Loucy (cell line): ENCODE results near the gene VSTM1.

Source experiments
- H2AFZ ChIP-seq: fragments of 200-600 bp; sonication (generic); 2 replicates; pipeline ENCODE4 v1.6.0; 2016; ENCODE audit warnings: antibody characterized with exemption, mild to moderate bottlenecking, low read length, moderate library complexity
- H3F3A ChIP-seq: fragments of 200-600 bp; 2 replicates; pipeline ENCODE4 v1.6.0; 2016; ENCODE audit warnings: antibody characterized with exemption, low read depth, mild to moderate bottlenecking
- H3K27me3 ChIP-seq: fragments of 200-600 bp; sonication (generic); 2 replicates; pipeline ENCODE4 v1.6.1; 2014; ENCODE audit warnings: low read length, mild to moderate bottlenecking; ENCODE audit not compliant: insufficient read depth, poor library complexity, severe bottlenecking
- H3K36me3 ChIP-seq: fragments of 200-600 bp; sonication (generic); 2 replicates; pipeline ENCODE4 v1.6.1; 2016; ENCODE audit warnings: low read length; ENCODE audit not compliant: insufficient read depth
- H3K4me1 ChIP-seq: fragments of 200-600 bp; sonication (generic); 2 replicates; pipeline ENCODE4 v1.5.1; 2014; ENCODE audit warnings: low read length, mild to moderate bottlenecking; ENCODE audit not compliant: insufficient read depth, poor library complexity, severe bottlenecking
- H3K4me2 ChIP-seq: fragments of 200-600 bp; sonication (generic); 2 replicates; pipeline ENCODE4 v1.6.0; 2014; ENCODE audit warnings: antibody characterized with exemption, low read length, low read depth, mild to moderate bottlenecking; ENCODE audit not compliant: poor library complexity, severe bottlenecking
- H3K4me3 ChIP-seq: fragments of 200-600 bp; sonication (generic); 2 replicates; pipeline ENCODE4 v1.5.1; 2014; ENCODE audit warnings: low read length, mild to moderate bottlenecking, mixed read lengths; ENCODE audit not compliant: poor library complexity, severe bottlenecking
- H3K79me2 ChIP-seq: fragments of 200-600 bp; sonication (generic); 2 replicates; pipeline ENCODE4 v1.6.1; 2014; ENCODE audit warnings: low read length; ENCODE audit not compliant: insufficient read depth
- H3K9ac ChIP-seq: fragments of 200-600 bp; sonication (generic); 2 replicates; pipeline ENCODE4 v1.6.0; 2014; ENCODE audit warnings: mild to moderate bottlenecking, low read depth, low read length, moderate library complexity; ENCODE audit not compliant: poor library complexity, severe bottlenecking
- H3K9me2 ChIP-seq: fragments of 200-600 bp; sonication (generic); replicated peaks from 2 replicates; pipeline ENCODE4 v1.6.1; 2016; ENCODE audit warnings: low read depth, low read length, mixed read lengths
- H3K9me3 ChIP-seq: fragments of 200-600 bp; sonication (generic); 2 replicates; pipeline ENCODE4 v1.6.1; 2014; ENCODE audit warnings: mild to moderate bottlenecking, antibody characterized with exemption, low read length, low read depth; ENCODE audit not compliant: insufficient read depth
- H4K20me1 ChIP-seq: fragments of 200-600 bp; sonication (generic); 2 replicates; pipeline ENCODE4 v1.6.0; 2014; ENCODE audit warnings: antibody characterized with exemption, low read length, mild to moderate bottlenecking; ENCODE audit not compliant: insufficient read depth, poor library complexity, severe bottlenecking
- EZH2phosphoT487 ChIP-seq: fragments of 200-600 bp; IDR thresholded peaks from 2 replicates; pipeline ENCODE4 v1.6.1; 2018; ENCODE audit warnings: antibody characterized with exemption, mild to moderate bottlenecking, moderate library complexity, borderline replicate concordance
- TF ChIP-seq, protein P1 (sequence below): fragments of 200-600 bp; sonication (generic); conservative IDR thresholded peaks from 2 replicates; pipeline ENCODE4 v1.5.1; 2014; ENCODE audit warnings: mild to moderate bottlenecking, antibody characterized with exemption, low read length

VSTM1 gene

GRCh38 chr19:54014920-54015560 lies 48.7 kb downstream of the VSTM1 start:
- no peak overlapping the region for H3K4me2 ChIP-seq
- H3K9ac ChIP-seq = no peak overlapping the region
- H4K20me1 ChIP-seq = no peaks in the 10 kb centered on the region
- no peaks in the 10 kb centered on the region for H3K36me3 ChIP-seq
- no peak for TF ChIP-seq EZH2phosphoT487
- TF ChIP-seq, protein P1, sequence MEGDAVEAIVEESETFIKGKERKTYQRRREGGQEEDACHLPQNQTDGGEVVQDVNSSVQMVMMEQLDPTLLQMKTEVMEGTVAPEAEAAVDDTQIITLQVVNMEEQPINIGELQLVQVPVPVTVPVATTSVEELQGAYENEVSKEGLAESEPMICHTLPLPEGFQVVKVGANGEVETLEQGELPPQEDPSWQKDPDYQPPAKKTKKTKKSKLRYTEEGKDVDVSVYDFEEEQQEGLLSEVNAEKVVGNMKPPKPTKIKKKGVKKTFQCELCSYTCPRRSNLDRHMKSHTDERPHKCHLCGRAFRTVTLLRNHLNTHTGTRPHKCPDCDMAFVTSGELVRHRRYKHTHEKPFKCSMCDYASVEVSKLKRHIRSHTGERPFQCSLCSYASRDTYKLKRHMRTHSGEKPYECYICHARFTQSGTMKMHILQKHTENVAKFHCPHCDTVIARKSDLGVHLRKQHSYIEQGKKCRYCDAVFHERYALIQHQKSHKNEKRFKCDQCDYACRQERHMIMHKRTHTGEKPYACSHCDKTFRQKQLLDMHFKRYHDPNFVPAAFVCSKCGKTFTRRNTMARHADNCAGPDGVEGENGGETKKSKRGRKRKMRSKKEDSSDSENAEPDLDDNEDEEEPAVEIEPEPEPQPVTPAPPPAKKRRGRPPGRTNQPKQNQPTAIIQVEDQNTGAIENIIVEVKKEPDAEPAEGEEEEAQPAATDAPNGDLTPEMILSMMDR = no peak
- H3K4me3 ChIP-seq = no peak overlapping the region
- no peaks in the 10 kb centered on the region for H3K9me3 ChIP-seq
- no peaks in the 10 kb centered on the region for H3K27me3 ChIP-seq
- H3K9me2 ChIP-seq = no peaks in the 10 kb centered on the region
- no peaks in the 10 kb centered on the region for H3K4me1 ChIP-seq
- no peaks in the 10 kb centered on the region for H3F3A ChIP-seq
- H2AFZ ChIP-seq = no peak overlapping the region
- no peaks in the 10 kb centered on the region for H3K79me2 ChIP-seq

GRCh38 chr19:54013866-54014265 lies 49.8 kb downstream of the VSTM1 start:
- no peaks in the 10 kb centered on the region for H3K79me2 ChIP-seq
- H3K36me3 ChIP-seq = no peaks in the 10 kb centered on the region
- H3K4me2 ChIP-seq = no peak overlapping the region
- no peaks in the 10 kb centered on the region for H3F3A ChIP-seq
- no peaks in the 10 kb centered on the region for H3K4me1 ChIP-seq
- H3K9me3 ChIP-seq = no peaks in the 10 kb centered on the region
- no peaks in the 10 kb centered on the region for H3K27me3 ChIP-seq
- no peak overlapping the region for H3K4me3 ChIP-seq
- H2AFZ ChIP-seq = no peak overlapping the region
- TF ChIP-seq EZH2phosphoT487 = no peak
- TF ChIP-seq, protein P1 = no peak
- H4K20me1 ChIP-seq = no peaks in the 10 kb centered on the region
- no peaks in the 10 kb centered on the region for H3K9me2 ChIP-seq
- H3K9ac ChIP-seq = no peak overlapping the region

GRCh38 chr19:54011507-54012211 lies 52.0 kb downstream of the VSTM1 start:
- no peaks in the 10 kb centered on the region for H4K20me1 ChIP-seq
- H3K36me3 ChIP-seq = no peaks in the 10 kb centered on the region
- H3K27me3 ChIP-seq = no peaks in the 10 kb centered on the region
- H3F3A ChIP-seq = no peaks in the 10 kb centered on the region
- no peak overlapping the region for H3K9ac ChIP-seq
- no peak overlapping the region for H3K4me2 ChIP-seq
- H3K9me3 ChIP-seq = no peaks in the 10 kb centered on the region
- no peaks in the 10 kb centered on the region for H3K9me2 ChIP-seq
- H3K79me2 ChIP-seq = no peaks in the 10 kb centered on the region
- no peak overlapping the region for H3K4me3 ChIP-seq
- TF ChIP-seq, protein P1 = no peak
- no peak for TF ChIP-seq EZH2phosphoT487
- no peaks in the 10 kb centered on the region for H3K4me1 ChIP-seq
- H2AFZ ChIP-seq = no peak overlapping the region
